Neural crest cell (in vitro differentiated cells): ENCODE results near the gene STARD7. TPM values are rescaled to one million over a fixed set of nuclear protein-coding genes. Genes with fewer than 3 reads are reported as not detected.

ENCODE experiments used
- DNase-seq: peaks from one replicate; pipeline ENCODE4 v3.0.0; 2021; ENCODE audit warnings: low read depth, mixed read lengths, low spot score
- H3K27ac Mint-ChIP-seq: one replicate; pipeline ENCODE4 v1.8.0; 2021; ENCODE audit warnings: mild to moderate bottlenecking, mixed read lengths; ENCODE audit not compliant: unreplicated experiment
- H3K27me3 Mint-ChIP-seq: 2 replicates; pipeline ENCODE4 v1.8.0; 2021; ENCODE audit warnings: low read depth, mild to moderate bottlenecking, mixed read lengths
- H3K36me3 Mint-ChIP-seq: 2 replicates; pipeline ENCODE4 v1.8.0; 2021; ENCODE audit warnings: low read depth, mild to moderate bottlenecking, mixed read lengths
- H3K4me1 Mint-ChIP-seq: 2 replicates; pipeline ENCODE4 v1.8.0; 2021; ENCODE audit warnings: mixed read lengths
- H3K4me3 Mint-ChIP-seq: one replicate; pipeline ENCODE4 v1.8.0; 2021; ENCODE audit warnings: mild to moderate bottlenecking, mixed read lengths
- H3K9me3 Mint-ChIP-seq: 2 replicates; pipeline ENCODE4 v1.8.0; 2021; ENCODE audit warnings: mixed read lengths
- CTCF ChIP-seq: fragments of 200-600 bp; sonication (generic); conservative IDR thresholded peaks from 2 replicates; pipeline ENCODE4 v1.5.0; 2021; ENCODE audit warnings: antibody characterized with exemption, mild to moderate bottlenecking
- total RNA-seq: library from RNA; stranded (reverse); gene quantifications from 2 replicates; pipeline ENCODE4 v1.2.1, GENCODE V29; 2021

Gene STARD7
- total RNA-seq, 1 donor from 2014 or later, result 178 TPM

DNA sequence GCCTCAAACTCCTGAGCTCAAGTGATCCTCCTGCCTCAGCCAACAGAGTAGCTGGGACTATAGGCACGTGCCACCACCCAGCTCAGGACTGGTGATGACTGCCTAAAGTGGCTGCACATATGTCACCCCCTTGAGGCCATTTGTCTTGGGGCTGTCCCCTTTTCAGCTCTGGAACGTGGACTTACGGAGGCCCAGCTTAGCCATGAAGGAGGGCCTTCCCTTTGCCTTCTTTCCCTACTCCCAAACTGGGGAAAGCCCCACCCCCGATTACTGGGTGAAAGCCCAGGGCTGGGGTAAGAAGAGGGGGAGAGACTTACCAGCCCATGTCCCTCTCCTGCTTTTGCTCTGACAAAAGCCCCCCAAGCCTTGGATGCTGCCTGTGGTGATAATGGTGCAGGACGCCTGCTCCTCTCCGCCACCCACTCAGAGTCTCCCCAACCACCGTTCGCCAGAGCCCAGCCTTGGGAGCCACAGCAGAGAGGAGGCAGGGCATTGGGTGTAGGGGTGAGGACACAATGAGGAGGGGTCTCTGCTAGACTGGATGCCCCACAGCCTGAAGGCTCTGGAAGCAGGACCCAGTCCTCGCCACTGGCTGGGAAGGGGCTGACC is 60.9 kb downstream of the STARD7 start:
- Mint-ChIP-seq H3K27me3 (peaks cover 42% of the 10 kb centered on the region), H3K4me1 (peaks cover 22% of the 10 kb centered on the region), H3K36me3 (no peaks in the 10 kb centered on the region), H3K27ac (no peak overlapping the region), H3K4me3 (no peak overlapping the region), H3K9me3 (no peaks in the 10 kb centered on the region)
- no peak for TF ChIP-seq CTCF
- DNase-seq, result no peak

DNA sequence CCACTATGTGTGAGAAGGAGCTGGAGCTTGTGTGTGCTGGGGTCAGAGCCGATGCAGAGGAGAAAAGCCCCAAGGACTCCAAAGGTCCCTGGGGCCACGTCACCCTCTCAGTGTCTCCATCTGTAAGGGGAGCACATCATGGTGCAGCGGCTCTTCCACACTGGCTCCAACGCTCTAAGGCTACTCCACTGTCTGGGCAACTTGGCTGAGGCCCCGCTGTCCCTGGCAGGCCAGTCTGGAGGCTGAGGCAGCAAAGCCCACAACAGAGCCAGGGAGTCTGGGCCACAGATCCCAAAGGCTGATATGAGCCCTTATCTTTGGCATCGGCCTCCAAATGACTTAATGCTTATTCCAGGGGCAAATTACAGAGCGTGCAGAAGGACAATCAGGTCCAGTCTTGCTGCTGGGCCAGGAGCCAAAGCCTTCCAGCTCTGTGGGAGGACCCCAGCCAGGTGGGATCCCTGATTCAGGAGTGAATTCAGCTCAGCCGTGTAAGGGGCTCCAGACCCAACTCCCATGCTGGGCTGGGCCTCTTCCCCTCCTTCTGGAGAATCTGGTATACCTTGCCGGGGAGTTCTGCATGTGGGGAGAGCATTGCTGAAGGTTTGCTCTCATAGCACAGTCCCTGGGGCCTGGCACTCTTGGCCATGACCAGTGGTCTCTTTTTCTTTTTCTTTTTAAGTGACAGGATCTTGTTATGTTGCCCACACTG is 61.6 kb downstream of the STARD7 start:
- Mint-ChIP-seq H3K4me1 (peaks cover 16% of the 10 kb centered on the region), H3K27ac (no peak overlapping the region), H3K27me3 (peaks cover 44% of the 10 kb centered on the region), H3K36me3 (no peaks in the 10 kb centered on the region), H3K4me3 (peak overlapping the region; percentile 38), H3K9me3 (no peaks in the 10 kb centered on the region)
- TF ChIP-seq CTCF, result no peak
- no peak for DNase-seq

- H3K27ac Mint-ChIP-seq, result no peak overlapping the region
- H3K4me3 Mint-ChIP-seq, result no peak overlapping the region
- DNase-seq, result no peak
- H3K27me3 Mint-ChIP-seq, result peaks cover 45% of the 10 kb centered on the region
- H3K9me3 Mint-ChIP-seq, result no peaks in the 10 kb centered on the region
- no peak for TF ChIP-seq CTCF
- H3K4me1 Mint-ChIP-seq, result peaks cover 13% of the 10 kb centered on the region
- H3K36me3 Mint-ChIP-seq, result no peaks in the 10 kb centered on the region
Measured at GRCh38 chr2:96146153-96146880, 62.3 kb downstream of the STARD7 start.

DNA sequence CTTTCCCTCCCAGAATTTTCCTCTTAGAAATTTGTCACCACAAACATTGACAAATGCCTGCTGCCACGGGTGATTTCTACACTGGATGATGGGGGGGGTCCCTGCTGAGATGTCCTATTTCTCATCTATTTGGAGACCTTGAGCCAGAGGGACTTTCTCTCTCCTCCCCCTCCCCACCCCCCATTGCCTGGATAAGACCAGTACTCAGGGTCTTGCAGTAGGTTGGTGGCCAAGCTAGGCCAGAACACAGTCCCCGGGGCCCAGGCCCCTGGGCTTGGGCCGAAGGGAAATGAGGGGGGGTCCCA is 62.8 kb downstream of the STARD7 start:
- no peak overlapping the region for H3K4me3 Mint-ChIP-seq
- no peaks in the 10 kb centered on the region for H3K9me3 Mint-ChIP-seq
- DNase-seq, result no peak
- peaks cover 13% of the 10 kb centered on the region for H3K4me1 Mint-ChIP-seq
- H3K27ac Mint-ChIP-seq, result no peak overlapping the region
- peaks cover 45% of the 10 kb centered on the region for H3K27me3 Mint-ChIP-seq
- no peaks in the 10 kb centered on the region for H3K36me3 Mint-ChIP-seq
- TF ChIP-seq CTCF, result no peak

DNA sequence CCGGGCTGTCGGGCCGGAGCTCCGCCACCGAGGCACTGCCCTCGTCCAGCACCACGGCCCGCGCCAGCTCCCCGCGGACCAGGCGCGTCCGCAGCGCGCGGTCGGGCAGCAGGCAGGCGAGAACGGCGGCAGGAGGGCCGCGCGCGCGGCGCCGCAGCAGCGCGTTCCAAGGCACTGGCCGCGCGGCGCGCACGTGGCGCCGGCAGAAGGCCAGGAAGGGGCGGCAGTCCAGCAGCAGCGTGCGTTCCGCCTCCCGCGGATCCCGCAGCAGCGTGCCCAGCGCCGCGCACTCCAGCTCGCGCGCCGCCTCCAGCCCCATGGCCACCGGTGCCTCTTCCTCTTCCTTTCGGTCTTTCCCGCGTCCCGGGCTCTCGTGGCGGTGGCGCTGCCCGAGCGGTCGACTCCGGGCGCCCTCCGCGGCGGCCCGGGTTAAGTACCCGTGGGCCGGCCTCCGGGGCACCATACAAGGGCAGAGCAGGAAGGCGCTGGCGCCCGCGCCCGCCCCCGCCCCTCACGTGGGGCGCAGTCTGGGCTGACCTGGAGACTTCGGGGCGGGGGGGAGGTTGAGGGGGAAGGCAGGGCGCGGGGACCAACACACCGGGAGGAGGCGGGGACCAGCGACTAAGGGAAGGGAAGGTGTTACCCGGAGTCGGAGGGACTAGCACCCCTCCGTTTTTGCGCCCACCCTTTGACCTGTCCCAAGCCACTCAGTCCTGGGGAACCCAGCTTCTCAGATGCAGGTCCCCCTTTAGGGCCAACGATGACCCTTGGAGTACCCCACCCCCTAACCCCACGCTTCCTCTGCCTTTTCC is 63.4 kb downstream of the STARD7 start, which contains the start of gene DUSP2:
DUSP2 (minus strand) TSS at position 405 of the 812 bp plus-strand sequence; CDS start at position 319, 86 bp downstream.
- peaks cover 13% of the 10 kb centered on the region for H3K4me1 Mint-ChIP-seq
- H3K9me3 Mint-ChIP-seq, result no peaks in the 10 kb centered on the region
- peaks cover 45% of the 10 kb centered on the region for H3K27me3 Mint-ChIP-seq
- peak within 1 kb of the TSS; percentile 56 for H3K4me3 Mint-ChIP-seq
- DNase-seq, result no peak
- H3K27ac Mint-ChIP-seq, result no peak within 1 kb of the TSS
- H3K36me3 Mint-ChIP-seq, result no peaks in the 10 kb centered on the region
- no peak for TF ChIP-seq CTCF
